Measurements from ENCODE around the gene WWC2.
"Not testable (repeated sequence)": the region's sequence is repeated elsewhere in the genome, so short reads cannot be mapped to it uniquely, and the experiment has no call there.

WWC2 gene

DNA sequence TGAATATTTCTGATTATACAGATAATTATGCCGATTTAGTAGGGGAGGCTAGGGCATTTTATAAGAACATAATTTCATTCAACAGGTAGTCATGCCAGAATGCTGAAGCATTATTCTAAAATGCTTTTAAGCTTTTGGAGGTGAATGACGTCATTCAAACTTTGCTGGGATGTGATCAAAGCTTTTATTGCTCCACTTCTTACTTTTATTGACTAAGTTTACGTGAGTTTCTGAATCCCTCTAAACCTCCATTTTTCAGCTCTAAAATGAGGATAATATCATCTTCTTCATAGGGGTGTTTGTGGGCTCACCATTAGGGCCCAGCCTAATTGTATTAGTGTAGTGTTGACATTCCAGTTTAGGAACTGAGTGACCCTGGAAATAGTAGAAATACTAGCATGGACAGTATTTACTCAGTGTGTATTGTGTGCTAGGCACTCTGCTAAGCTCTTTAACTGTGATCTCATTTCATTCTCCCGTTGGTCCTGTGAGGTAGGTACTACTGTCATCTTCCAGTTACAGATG is 3.0 kb downstream of the WWC2 start:
- DNase-seq, result no peak

DNA sequence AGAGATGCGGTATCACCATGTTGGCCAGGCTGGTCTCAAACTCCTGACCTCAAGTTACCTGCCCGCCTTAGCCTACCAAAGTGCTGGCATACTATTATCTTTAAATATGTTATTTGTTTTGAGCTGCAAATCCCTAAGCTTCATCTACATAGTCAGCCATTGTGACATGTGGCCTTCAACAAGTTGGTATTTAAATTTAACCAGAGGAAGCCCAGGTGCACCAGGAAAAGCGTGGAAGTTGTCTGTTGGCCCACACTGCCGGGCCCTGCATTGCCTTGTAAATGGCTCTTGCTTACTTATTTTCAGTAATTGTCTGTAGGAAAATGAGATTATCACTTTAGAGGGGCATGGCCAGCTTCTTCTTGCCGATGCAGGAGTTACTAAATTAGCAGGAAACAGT is 6.0 kb downstream of the WWC2 start:
- DNase-seq, result no peak

DNA sequence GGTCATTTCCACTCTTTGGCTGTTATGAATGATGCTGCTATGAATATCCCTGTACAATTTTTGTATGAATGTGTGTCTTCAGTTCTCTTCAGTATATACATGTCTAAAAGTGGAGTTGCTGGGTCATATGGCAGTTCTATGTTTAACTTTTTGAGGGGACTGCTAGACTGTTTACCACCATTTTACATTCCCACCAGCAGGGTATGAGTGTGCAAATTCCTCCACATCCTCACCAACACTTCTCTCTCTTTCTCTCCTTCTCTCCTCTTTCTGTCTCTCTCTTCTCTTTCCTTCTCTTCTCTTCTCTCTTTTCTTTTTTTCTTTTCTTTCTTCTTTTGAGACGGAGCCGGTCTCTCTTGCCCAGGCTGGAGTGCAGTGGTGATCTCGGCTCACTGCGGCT is 7.8 kb downstream of the WWC2 start:
- DNase-seq, result no peak

DNA sequence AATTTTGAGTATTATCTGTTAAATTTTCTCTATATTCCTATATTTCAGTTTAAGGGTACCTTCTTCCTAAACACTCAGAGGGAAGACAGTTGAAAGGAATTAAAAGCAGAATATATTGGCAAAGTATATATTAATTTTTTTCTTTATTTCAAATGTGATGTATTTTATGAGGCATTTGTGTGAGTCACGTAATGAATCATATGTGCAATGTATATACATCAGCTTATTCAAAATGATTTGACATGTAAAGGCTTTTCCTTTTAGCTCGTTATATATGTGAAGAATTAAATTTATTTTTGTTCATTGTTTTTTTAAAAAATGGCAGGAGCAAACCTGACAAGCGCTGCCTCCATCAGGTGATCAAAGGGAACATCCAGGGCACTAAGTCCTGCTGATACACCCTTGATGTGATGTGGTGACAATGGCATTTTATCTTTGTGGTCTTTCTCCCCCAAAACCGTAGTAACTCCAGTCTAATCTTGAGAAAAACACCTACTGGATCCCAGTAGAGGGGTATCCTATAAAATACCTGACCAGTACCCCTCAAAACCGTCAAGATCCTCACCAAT is 8.9 kb downstream of the WWC2 start:
- DNase-seq, result no peak

DNA sequence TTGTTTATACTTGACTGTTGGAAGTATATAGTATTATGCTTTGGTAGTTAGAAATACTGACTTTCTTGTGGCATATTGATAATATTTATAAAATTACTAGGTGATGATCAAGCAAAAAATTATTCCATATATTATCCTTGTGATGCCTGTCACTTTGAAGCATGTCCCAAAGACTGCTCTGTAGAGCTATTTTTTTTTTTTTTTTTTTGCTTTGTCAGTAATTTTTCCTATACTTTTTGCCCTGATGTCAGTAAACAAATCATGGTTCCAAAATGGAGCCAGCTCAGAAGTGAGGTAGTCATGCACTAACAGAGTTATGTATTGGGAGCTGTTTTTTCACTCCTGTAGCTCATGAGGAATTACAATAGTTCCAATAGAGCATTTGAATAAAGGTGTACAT is 11.2 kb downstream of the WWC2 start:
- DNase-seq, result no peak

DNA sequence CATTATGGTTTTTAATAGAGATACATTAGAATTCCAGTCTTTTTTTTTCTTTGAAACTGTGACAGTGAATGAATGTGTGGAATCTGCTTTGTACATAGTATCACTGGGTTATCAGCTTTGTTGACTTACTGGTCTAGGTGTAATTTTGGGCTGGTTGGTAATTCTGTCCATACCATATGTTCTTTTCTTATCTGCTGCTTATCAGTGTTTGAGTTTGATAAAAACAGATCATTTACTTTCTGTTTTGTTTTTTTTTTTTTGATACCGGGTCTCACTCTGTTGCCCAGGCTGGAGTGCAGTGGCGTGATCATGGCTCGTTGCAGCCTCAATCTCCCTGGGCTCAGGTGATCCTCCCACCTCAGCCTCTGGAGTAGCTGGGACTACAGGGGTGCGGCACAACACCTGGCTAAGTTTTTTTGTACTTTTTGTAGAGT is 12.4 kb downstream of the WWC2 start:
- no peak for DNase-seq

DNA sequence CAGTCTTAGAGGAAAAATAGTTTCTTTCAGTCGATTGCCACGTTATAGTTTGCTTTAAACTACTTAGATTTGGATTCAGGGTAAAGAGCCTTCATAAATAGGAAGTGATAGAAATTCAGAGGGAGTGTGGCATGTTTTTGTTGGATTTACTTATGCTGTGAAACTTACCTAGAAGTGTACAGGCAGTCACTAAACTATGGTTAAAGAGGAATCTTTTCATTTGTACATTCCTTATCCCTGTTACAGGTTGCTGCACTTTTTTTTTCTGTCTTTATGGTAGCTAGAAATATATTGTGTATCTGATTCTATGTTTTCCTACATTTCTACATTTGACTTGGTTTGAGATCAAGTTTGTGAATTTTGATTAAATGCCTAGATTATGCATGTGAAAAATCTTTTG is 19.1 kb downstream of the WWC2 start:
- no peak for DNase-seq

DNA sequence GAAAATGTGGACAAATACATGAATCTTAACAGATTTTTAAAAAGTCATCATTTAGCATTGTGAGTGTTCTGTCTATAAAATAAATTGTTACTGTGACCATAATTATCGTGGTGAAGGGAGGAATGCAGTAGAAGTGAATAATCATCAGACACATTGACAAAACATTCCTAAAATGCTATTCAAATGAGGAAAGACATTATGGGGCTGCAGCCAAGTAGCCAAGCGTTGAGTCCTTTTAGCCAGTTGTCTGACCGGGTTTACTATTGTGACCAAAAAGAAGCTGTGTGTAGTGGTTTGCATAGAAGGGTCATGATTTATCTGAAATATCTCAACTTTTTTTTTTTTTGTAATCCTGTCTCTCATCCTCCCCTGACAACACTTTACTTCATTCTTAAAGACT is 19.5 kb downstream of the WWC2 start:
- DNase-seq, result no peak

DNA sequence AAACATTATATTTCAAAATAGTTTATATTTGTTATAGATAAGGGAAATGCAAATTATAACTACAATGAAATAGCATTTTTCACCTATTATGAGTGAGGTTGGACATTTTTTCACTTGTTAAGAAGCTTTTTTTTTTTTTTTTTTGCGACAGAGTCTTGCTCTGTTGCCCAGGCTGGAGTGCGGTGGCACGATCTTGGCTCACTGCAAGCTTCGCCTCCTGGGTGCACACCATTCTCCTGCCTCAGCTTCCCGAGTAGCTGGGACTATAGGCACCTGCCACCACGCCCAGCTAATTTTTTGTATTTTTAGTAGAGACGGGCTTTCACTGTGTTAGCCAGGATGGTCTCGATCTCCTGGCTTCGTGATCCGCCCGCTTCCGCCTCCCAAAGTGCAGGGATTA is 22.6 kb downstream of the WWC2 start:
- not testable (repeated sequence) for DNase-seq

DNA sequence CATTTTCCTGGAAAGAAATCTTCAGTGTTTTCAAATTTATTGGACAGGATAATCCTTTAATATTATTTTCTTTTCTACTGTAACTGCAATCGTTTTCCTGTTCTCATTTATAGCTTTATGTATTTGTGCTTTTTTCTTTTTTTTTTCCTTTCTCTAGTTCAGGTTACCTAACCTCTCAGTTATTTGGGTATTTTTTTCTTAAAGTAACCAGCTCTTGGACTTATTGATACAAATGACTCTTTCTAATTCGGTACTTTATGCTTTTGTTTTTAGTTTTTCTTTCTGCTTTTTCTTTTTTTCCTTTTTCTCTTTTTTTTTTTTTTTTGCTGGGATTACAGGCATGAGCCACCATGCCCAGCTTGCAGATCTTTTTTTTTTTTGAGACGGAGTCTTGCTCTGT is 25.2 kb downstream of the WWC2 start:
- DNase-seq, result no peak

DNA sequence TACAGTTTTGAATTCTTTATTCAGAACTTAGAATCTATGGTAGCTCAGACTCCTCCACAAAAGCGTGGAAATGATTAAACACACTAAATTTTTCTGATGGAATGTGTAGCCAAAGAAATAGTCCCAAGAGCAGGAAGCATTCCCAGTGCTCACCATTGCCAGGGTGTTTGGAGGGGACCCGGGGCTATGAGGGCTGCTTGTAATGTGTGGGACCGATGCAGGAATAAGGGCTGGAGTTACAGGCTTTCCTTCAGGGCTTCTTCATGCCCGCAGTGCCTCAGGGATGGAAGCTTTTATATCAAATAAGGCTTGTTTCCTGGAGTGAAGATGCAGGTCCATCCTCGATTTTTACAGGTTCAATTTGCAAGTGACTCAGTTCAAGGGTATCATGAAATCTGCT is 25.8 kb downstream of the WWC2 start:
- DNase-seq, result no peak

DNA sequence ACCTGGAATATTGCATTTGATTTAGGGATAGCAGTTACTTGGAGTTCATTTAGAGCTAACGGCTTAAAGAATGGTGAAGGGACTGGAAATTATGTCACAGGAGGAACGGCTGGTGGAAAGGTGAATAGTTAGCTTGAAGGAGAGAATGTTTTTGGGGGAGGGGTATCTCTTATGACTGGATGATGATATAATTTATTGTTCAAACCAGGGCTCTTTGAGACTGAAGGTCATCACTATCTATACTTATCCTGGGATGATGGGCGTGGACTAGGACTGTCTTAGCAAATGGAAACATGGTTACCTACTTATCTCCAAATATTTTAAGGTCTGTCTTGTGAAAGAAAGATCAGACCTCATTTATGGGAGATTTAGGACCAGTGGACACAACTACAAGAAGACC is 30.1 kb downstream of the WWC2 start:
- no peak for DNase-seq

DNA sequence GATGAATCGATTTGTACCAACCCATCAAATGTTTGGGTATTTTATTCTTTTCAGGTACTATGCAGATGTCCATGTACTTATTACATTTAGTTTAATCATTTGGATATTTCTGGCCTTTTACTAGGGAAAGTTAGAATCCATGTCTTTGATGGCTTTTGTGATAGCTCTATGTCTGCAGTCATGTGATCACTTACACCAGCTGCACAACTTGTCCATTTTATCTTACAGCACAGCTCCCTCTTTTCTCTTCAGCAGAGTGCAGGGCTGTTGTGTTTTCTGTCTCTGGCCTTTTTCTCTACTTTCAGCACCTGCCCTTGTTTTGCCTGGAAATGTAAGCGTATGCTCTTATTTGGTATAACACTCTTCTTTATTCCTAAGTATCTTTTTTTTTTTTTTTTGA is 30.6 kb downstream of the WWC2 start:
- no peak for DNase-seq

DNA sequence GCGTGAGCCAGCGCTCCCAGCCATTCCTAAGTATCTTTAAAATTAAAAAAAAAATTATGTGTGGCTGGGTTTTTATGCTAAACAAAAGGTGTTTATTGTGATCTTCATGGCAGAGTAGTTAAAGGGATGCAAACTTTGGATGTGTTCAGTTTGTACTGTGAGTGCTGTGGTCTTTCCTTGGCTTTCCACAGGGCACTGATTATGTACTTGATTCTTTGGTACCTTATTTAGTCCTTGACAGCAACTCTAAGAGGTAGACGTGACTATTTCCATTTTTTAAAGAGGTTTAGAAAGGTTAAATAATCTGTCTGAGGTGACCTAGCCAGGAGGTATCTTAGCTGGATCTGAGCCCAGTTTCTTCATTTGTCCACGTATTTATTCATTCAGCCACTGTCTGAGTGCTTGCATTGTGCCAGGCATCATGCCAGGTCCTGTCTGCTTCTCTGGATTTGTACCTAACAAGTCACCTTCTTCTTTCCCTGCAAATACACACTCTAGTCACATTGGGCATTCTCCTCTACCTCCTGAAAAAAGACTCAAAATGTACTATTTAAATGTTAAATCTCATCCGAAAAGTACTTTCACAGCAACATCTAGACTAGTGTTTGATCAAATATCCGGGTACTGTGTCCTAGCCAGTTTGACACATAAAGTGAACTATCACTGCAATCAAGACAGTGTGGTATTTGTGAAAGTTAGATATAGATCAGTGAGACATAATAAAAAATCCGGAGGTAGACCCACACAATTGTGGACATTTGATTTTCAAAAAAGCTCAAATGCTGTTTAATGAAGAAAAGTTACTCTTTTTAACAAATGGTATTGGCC is 31.5 kb downstream of the WWC2 start:
- no peak for DNase-seq

DNA sequence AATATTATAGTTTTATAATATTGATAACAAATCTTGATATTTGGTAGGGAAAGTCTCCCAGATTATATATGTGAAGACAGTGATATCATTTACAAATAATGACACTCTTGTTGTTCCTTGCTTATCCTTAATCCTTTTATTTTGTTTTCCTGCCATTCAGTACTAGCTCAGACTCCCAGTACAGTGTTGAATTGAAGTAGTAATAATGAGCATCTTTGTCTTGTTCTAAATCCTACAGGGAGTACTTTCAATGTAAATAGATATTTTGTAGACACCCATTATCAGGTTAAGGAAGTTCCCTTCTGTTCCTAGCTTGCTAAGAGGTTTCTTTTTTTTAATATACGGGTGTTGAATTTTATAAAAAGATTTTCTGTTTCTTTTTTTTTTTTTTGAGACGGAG is 33.0 kb downstream of the WWC2 start:
- DNase-seq, result no peak

DNA sequence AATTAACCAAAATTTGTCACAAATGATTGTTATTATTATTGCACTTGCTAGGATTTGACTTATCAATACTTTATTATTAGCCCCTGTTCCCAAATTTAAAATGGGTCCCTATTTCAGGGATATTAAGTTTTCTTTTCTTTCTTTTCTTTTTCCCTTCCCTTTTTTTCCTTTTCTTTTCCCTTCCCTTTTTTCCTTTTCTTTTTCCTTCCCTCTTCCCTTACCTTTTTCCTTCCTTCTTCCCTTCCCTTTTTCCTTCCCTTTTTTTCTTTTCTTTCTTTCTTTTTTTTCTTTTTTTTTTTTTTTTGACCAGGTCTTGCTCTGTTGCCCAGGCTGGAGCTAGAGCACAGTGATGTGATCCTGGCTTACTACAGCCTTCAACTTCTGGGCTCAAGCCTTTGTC is 33.8 kb downstream of the WWC2 start:
- no peak for DNase-seq

DNA sequence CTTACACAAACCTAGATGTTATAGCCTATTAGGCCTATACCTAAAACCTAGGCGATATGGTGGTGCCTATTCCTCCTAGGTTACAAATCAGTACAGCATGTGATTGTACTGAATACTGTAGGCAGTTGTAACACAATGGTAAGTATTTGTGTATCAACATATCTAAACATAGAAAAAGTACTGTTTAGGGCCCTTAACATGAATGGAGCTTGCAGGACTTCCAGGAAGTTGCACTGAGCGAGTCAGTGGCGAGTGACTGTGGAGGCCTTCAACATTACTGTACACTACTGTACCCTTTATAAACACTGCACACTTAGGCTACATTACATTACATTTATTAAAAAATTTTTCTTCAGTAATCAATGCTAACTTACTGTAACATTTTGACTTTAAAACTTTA is 37.8 kb downstream of the WWC2 start:
- no peak for DNase-seq

DNA sequence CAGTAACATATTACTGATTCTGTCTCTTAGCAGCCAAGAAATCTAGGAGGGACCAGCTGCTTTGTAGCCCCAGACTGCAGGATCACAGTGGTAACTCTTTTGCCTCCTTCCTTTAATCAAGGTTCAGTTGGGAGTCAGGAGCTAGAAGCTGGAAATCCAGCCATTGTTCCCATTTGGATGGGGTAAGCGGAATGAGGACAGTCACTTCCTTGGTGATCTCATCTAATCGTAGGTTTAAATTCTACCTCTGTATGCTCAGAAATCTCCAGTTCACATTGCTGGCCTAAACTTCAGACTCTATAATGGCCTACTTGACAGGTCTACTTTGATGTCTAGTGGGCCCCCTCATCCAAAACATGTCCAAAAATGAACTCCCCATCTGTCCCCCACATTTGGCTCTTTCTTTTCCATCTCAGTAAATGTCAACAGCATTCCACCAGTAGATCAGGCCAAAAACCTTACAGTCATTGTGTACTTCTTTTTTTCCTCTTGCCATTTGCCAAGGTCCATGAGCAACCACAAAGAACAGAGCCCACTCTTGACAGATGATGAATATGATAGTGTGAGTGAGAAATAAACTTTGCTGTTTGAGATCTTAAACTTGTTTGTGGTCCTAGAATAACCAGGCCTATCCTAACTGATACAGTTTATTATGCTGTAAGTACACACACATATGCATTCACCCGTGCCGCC is 40.1 kb downstream of the WWC2 start:
- no peak for DNase-seq

DNA sequence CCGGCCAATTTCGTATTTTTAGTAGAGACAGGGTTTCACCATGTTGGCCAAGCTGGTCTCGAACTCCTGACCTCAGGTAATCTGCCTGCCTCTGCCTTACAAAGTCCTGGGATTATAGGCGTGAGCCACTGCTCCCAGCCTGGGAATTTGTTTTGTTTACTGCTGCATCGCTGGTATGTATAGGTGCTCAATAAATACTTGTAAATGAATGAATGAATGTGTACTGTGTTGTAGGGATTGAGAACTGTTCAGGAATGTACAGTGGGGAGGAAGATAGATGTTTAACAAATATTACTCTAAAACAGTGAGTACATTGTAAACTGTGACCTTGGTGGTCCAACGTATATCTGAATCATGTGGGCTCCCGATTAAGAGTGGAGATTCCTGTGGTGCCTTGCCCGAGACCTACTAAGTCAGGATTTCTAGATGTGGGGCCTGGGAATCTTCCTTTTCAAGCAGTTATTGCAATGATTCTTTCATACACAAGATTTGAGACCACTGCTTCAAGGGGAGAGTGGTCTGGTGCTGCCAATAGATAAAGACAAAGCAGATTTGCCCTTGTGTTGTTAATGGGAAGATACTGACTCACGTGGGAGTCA is 41.0 kb downstream of the WWC2 start:
- no peak for DNase-seq

DNA sequence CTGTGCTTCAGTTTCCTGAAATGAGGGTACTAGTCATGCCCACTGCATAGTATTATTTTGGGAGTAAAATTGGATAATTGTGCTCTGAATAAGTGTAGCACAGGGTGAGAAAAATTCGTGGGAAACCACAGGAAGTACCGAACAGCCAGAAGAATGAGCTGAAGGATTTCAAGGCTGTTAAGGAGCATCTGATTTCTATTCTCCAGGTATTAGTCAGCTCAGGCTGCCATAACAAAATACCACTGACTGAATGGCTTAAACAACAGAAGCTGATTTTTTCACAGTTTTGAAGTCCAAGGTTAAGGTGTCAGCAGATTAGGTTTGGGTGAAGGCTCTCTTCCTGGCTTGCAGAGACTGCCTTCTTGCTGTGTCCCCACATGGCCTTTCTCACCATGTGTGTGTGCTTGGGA is 41.9 kb downstream of the WWC2 start:
- DNase-seq, result no peak

DNA sequence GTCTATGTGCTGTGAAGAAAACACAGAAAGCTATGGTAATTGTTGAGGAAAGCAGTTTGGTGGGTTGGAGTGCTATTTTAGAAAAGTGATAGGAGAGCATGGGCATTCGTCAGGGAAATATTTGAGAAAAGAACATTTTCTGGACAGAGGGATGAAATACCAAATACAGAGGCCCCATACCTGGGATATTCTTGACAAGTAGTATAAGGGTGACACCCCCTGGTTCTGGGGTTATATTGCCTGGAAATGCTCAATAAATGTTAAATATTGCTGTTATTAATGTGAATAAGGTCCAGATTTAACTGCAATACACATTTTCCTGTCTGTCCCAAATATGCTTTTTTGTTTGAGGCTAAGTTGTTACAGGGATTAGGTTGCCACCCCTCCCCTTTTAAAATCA is 42.9 kb downstream of the WWC2 start:
- no peak for DNase-seq

DNA sequence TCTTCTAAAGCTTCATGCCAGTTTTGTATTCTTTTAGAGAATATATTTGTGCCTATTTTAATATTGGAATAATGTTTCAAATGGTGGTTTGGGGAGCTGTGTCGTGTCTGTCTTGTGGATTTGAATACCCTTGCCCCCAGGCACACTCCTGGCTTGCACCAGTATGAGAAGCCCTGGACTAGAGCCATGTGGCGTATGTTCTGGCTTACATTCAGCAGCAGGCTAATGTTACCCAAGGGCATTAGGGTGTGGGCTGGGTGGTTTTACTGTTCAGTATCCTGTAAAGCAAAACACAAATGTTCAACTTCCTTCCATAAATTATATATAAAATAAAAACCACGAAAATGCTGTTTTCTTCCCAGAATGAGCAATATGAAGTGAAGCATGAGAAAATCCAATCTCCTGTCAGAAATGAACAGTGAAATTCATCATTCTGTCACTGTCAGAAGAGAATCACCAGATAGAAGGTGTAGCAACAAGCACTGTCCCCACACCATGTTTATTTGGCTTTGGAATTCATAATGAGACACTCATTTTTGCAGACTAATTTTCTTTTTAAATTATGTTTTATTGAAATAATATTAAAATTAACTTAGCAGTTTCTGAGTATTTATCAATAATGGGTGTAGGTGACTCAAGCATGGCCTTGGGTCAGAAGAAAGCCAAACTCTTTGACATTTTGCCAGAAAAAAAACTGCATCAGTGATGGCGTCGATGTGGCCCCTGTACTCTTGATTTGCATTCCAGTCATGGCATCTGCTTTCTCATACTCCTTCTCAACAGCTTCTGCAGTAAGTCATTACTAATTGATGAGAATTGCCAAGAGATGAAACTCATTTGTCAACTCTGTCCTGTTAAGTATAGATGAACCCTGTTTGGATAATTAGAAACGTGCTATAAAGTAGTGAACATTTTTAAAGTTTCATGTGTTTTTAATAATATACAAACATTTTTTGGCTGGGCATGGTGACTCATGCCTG is 43.8 kb downstream of the WWC2 start:
- DNase-seq, result no peak

Data from stimulated activated naive CD4-positive, alpha-beta T cell (primary cell).